ENCODE data around the gene EML4.

The EML4 gene

GRCh38 chr2:42137125-42137841, 31.9 kb upstream of the EML4 start:
- DNase-seq, result no peak

GRCh38 chr2:42138163-42139015, 30.8 kb upstream of the EML4 start:
- DNase-seq, result no peak

GRCh38 chr2:42139101-42139500, 30.1 kb upstream of the EML4 start:
- DNase-seq, result no peak

- no peak for DNase-seq
Observed at GRCh38 chr2:42140496-42140895, 28.7 kb upstream of the EML4 start.

- peak; percentile 76 for DNase-seq
Observed at GRCh38 chr2:42141687-42142546, 27.2 kb upstream of the EML4 start.

GRCh38 chr2:42142547-42143184, 26.5 kb upstream of the EML4 start:
- DNase-seq, result no peak

- DNase-seq, result no peak
Observed at GRCh38 chr2:42147641-42148274, 21.4 kb upstream of the EML4 start.

GRCh38 chr2:42150159-42150558, 19.0 kb upstream of the EML4 start:
- DNase-seq, result no peak

GRCh38 chr2:42153944-42154581, 15.1 kb upstream of the EML4 start:
- DNase-seq, result no peak

GRCh38 chr2:42156721-42157120, 12.4 kb upstream of the EML4 start:
- no peak for DNase-seq

GRCh38 chr2:42161444-42161843, 7.7 kb upstream of the EML4 start:
- no peak for DNase-seq

GRCh38 chr2:42163444-42164045, 5.6 kb upstream of the EML4 start:
- no peak for DNase-seq

GRCh38 chr2:42164046-42164445, 5.1 kb upstream of the EML4 start:
- DNase-seq, result no peak

- DNase-seq, result no peak
Observed at GRCh38 chr2:42164971-42165370, 4.2 kb upstream of the EML4 start.

GRCh38 chr2:42167458-42167857, 1.7 kb upstream of the EML4 start:
- no peak for DNase-seq

GRCh38 chr2:42168459-42169099, 574 bp upstream of the EML4 start:
- no peak for DNase-seq

- DNase-seq, result no peak
Observed at GRCh38 chr2:42169874-42170521, 845 bp downstream of the EML4 start.

- DNase-seq, result no peak
Observed at GRCh38 chr2:42170619-42171395, 1.7 kb downstream of the EML4 start.

- DNase-seq, result no peak
Observed at GRCh38 chr2:42171396-42171980, 2.3 kb downstream of the EML4 start.
